ENCODE data around the gene MED25. TPM values are rescaled to one million over a fixed set of nuclear protein-coding genes. Genes with fewer than 3 reads are reported as not detected.

MED25 gene
- total and polyA plus RNA-seq, 2 of the 8 experiments (the other 6 are each of a cell fraction or from before 2014, with no cell fraction given): 21.6 to 71.4 TPM

DNA sequence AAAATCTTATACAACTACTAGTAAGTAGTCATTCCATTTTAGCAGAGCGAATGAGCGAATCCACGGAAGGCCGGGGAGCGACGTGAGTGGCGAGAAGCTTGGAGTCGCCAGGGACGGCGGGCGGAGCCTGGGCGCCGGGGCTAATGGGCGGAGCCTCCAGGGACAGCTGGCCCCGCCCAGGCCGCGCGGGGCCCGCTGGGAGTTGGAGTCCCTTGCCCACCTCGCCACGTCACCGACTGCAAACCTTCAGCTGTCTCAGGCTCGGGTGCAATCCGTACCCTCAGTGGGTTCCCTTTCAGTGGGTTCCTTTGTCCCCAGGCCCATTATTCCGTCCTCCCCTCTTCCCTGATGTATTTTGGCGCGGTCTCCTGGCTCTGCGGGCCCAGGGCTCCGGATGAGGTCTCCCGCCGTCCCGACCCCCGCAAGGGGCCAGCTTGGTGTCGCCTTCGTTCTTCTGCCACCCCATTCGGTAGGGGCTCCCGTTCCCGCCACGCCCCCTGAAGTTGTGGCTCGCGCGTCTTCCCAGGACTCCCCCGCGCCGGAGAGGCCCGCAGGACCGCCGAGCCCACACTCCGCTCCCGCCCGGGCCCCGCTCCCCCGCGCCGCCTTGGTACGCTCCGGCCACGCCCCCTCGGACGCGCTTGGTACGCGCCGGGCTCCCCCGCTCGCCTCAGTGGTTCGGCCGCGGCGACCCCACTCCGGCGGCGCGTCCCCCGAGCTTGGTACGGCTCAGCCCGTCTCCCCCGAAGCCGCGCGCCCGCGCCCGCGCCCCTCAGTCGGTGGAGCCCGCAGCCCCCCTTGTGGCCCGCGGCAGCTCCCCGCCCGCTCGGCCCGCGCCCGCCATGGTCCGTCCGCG is 32.6 kb downstream of the MED25 start, which contains the start of gene PTOV1 (continued):
- TF ChIP-seq FOSL1 (IDR thresholded peaks at IDR 0.05; ENCODE audit: insufficient read depth, low read depth, low read length) (no peak), SP4 (IDR thresholded peaks at IDR 0.05; ENCODE audit: low read length) (peak; percentile 42; the same call in 1 of the 2 replicates), TAF7 (optimal IDR thresholded peaks at IDR 0.05; ENCODE audit: borderline replicate concordance, low read depth, low read length) (peak; percentile 73), ZNF274 (IDR thresholded peaks at IDR 0.05; ENCODE audit: borderline replicate concordance, extremely low read depth, low read length) (no peak), CREB1 (IDR thresholded peaks at IDR 0.05) (peak; percentile 96), SUZ12 (IDR thresholded peaks at IDR 0.05; ENCODE audit: low read length) (no peak), CBX8 (IDR thresholded peaks at IDR 0.05; ENCODE audit: borderline replicate concordance, low read depth, low read length) (no peak), POLR2AphosphoS5 (IDR thresholded peaks at IDR 0.05; ENCODE audit: low read depth, low read length) (peak; percentile 72), RBBP5 (IDR thresholded peaks at IDR 0.05; ENCODE audit: borderline replicate concordance, low read depth, low read length) (no peak), EP300 (IDR thresholded peaks at IDR 0.05; ENCODE audit: borderline replicate concordance in 1 of 2, low read depth in 2 of 2, low read length in 2 of 2) (peak in 1 of 2 experiments; percentile 99; a peak in 2 of 3 replicates), SP2 (IDR thresholded peaks at IDR 0.05; ENCODE audit: low read length) (no peak), EGR1 (IDR thresholded peaks at IDR 0.05; ENCODE audit: borderline replicate concordance, low read depth, low read length) (peak; percentile 49; the same call in 1 of the 2 replicates), SIX5 (IDR thresholded peaks at IDR 0.05; ENCODE audit: low read depth, low read length) (peak; percentile 65), CEBPB (IDR thresholded peaks at IDR 0.05; ENCODE audit: low read depth, low read length) (no peak), BACH1 (IDR thresholded peaks at IDR 0.05; ENCODE audit: low read length) (peak; percentile 72), ASH2L (IDR thresholded peaks at IDR 0.05; ENCODE audit: low read length) (no peak), TAF1 (IDR thresholded peaks at IDR 0.05; ENCODE audit: low read depth, low read length) (peak; percentile 89), POU5F1 (IDR thresholded peaks at IDR 0.05; ENCODE audit: low read depth, low read length) (no peak), EZH2 (IDR thresholded peaks at IDR 0.05; ENCODE audit: low read depth, low read length, severe bottlenecking) (no peak), HDAC2 (IDR thresholded peaks at IDR 0.05; ENCODE audit: borderline replicate concordance in 1 of 2, low read depth in 2 of 2, low read length in 2 of 2) (0 out of 4 replicates have a peak, but pooled peaks have one; percentile 26 to 54), SRF (IDR thresholded peaks at IDR 0.05; ENCODE audit: low read depth, low read length) (peak; percentile 68)
- TF ChIP-seq, protein P1, sequence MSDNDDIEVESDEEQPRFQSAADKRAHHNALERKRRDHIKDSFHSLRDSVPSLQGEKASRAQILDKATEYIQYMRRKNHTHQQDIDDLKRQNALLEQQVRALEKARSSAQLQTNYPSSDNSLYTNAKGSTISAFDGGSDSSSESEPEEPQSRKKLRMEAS (IDR thresholded peaks at IDR 0.05): peak; percentile 27; the same call in 1 of the 2 replicates
- TF ChIP-seq, protein P2, sequence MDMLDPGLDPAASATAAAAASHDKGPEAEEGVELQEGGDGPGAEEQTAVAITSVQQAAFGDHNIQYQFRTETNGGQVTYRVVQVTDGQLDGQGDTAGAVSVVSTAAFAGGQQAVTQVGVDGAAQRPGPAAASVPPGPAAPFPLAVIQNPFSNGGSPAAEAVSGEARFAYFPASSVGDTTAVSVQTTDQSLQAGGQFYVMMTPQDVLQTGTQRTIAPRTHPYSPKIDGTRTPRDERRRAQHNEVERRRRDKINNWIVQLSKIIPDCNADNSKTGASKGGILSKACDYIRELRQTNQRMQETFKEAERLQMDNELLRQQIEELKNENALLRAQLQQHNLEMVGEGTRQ (IDR thresholded peaks at IDR 0.05; ENCODE audit: low read length): no peak
